ENCODE data around the gene YAE1. TPM values are rescaled to one million over a fixed set of nuclear protein-coding genes. Genes with fewer than 3 reads are reported as not detected.

Gene YAE1
- total and polyA plus RNA-seq, 2 experiments from 2014 or later = 30.5 to 107 TPM

DNA sequence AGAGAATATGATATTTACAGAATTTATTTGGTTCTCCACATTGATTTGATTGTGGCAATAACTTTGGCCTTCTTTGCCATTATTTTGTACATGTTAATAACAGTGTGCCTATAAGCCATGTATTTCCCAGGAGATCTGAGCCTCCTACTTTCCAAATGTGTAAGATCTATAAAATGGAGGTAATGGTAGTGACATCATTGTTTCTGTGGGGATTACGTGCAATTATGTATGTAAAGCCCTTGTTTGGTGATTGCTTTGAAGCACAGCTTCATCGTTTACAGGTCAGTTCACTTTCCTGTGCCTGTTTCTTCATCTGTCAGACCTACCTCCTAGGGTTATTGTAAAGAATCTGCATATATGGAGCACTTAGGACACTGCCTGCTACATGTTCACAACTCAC is 17.3 kb downstream of the YAE1 start (continued):
- TF ChIP-seq, protein P1, sequence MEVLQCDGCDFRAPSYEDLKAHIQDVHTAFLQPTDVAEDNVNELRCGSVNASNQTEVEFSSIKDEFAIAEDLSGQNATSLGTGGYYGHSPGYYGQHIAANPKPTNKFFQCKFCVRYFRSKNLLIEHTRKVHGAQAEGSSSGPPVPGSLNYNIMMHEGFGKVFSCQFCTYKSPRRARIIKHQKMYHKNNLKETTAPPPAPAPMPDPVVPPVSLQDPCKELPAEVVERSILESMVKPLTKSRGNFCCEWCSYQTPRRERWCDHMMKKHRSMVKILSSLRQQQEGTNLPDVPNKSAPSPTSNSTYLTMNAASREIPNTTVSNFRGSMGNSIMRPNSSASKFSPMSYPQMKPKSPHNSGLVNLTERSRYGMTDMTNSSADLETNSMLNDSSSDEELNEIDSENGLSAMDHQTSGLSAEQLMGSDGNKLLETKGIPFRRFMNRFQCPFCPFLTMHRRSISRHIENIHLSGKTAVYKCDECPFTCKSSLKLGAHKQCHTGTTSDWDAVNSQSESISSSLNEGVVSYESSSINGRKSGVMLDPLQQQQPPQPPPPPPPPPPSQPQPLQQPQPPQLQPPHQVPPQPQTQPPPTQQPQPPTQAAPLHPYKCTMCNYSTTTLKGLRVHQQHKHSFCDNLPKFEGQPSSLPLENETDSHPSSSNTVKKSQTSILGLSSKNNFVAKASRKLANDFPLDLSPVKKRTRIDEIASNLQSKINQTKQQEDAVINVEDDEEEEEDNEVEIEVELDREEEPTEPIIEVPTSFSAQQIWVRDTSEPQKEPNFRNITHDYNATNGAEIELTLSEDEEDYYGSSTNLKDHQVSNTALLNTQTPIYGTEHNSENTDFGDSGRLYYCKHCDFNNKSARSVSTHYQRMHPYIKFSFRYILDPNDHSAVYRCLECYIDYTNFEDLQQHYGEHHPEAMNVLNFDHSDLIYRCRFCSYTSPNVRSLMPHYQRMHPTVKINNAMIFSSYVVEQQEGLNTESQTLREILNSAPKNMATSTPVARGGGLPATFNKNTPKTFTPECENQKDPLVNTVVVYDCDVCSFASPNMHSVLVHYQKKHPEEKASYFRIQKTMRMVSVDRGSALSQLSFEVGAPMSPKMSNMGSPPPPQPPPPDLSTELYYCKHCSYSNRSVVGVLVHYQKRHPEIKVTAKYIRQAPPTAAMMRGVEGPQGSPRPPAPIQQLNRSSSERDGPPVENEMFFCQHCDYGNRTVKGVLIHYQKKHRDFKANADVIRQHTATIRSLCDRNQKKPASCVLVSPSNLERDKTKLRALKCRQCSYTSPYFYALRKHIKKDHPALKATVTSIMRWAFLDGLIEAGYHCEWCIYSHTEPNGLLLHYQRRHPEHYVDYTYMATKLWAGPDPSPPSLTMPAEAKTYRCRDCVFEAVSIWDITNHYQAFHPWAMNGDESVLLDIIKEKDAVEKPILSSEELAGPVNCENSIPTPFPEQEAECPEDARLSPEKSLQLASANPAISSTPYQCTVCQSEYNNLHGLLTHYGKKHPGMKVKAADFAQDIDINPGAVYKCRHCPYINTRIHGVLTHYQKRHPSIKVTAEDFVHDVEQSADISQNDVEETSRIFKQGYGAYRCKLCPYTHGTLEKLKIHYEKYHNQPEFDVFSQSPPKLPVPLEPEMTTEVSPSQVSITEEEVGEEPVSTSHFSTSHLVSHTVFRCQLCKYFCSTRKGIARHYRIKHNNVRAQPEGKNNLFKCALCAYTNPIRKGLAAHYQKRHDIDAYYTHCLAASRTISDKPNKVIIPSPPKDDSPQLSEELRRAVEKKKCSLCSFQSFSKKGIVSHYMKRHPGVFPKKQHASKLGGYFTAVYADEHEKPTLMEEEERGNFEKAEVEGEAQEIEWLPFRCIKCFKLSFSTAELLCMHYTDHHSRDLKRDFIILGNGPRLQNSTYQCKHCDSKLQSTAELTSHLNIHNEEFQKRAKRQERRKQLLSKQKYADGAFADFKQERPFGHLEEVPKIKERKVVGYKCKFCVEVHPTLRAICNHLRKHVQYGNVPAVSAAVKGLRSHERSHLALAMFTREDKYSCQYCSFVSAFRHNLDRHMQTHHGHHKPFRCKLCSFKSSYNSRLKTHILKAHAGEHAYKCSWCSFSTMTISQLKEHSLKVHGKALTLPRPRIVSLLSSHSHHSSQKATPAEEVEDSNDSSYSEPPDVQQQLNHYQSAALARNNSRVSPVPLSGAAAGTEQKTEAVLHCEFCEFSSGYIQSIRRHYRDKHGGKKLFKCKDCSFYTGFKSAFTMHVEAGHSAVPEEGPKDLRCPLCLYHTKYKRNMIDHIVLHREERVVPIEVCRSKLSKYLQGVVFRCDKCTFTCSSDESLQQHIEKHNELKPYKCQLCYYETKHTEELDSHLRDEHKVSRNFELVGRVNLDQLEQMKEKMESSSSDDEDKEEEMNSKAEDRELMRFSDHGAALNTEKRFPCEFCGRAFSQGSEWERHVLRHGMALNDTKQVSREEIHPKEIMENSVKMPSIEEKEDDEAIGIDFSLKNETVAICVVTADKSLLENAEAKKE (CRISPR knock-in tag; IDR thresholded peaks at IDR 0.05) = no peak
- TF ChIP-seq JUNB (IDR thresholded peaks at IDR 0.05; ENCODE audit: unreplicated experiment) (no peak), ZNF331 (CRISPR knock-in tag; IDR thresholded peaks at IDR 0.05; ENCODE audit: low read depth) (no peak), STAT1 (IDR thresholded peaks at IDR 0.05; ENCODE audit: unreplicated experiment) (no peak)
- TF ChIP-seq, protein P2, sequence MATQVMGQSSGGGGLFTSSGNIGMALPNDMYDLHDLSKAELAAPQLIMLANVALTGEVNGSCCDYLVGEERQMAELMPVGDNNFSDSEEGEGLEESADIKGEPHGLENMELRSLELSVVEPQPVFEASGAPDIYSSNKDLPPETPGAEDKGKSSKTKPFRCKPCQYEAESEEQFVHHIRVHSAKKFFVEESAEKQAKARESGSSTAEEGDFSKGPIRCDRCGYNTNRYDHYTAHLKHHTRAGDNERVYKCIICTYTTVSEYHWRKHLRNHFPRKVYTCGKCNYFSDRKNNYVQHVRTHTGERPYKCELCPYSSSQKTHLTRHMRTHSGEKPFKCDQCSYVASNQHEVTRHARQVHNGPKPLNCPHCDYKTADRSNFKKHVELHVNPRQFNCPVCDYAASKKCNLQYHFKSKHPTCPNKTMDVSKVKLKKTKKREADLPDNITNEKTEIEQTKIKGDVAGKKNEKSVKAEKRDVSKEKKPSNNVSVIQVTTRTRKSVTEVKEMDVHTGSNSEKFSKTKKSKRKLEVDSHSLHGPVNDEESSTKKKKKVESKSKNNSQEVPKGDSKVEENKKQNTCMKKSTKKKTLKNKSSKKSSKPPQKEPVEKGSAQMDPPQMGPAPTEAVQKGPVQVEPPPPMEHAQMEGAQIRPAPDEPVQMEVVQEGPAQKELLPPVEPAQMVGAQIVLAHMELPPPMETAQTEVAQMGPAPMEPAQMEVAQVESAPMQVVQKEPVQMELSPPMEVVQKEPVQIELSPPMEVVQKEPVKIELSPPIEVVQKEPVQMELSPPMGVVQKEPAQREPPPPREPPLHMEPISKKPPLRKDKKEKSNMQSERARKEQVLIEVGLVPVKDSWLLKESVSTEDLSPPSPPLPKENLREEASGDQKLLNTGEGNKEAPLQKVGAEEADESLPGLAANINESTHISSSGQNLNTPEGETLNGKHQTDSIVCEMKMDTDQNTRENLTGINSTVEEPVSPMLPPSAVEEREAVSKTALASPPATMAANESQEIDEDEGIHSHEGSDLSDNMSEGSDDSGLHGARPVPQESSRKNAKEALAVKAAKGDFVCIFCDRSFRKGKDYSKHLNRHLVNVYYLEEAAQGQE (IDR thresholded peaks at IDR 0.05; ENCODE audit: unreplicated experiment) = no peak

DNA sequence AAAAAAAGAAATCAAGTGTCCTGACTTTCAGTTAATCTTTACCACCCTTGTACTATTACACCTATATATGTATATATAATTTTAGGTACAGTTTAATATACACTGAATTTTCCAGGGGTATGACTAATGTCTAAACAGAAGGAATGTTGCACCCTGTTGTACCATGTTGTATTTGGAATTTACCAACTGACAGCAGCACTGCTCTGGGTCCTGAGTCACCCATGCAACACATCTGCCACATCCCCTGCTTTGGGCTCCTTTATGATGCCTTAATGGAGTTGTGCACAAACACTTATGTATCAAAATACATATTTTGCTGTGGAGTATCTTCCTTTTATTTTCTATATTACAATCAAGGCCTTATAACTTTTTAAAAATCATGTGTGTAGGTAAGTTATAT is 21.2 kb downstream of the YAE1 start:
- Mint-ChIP-seq H3K36me3 (ENCODE audit: low read depth) (no peaks in the 10 kb centered on the region), H3K9me3 (no peaks in the 10 kb centered on the region), H3K27me3 (ENCODE audit: insufficient read depth, low read depth, poor library complexity) (peaks cover 3% of the 10 kb centered on the region), H3K27ac (no peak overlapping the region), H3K4me1 (peaks cover 18% of the 10 kb centered on the region), H3K4me3 (no peak overlapping the region)
- Histone ChIP-seq H3K27me3 (ENCODE audit: insufficient read depth) (no peaks in the 10 kb centered on the region), H3K27ac (ENCODE audit: low read depth) (no peak overlapping the region), H3K4me3 (no peak overlapping the region), H3K4me2 (no peak overlapping the region), H4K20me1 (replicated peaks; ENCODE audit: insufficient read depth) (no peaks in the 10 kb centered on the region), H3K9me2 (ENCODE audit: insufficient read depth) (no peaks in the 10 kb centered on the region), H3F3A (replicated peaks; ENCODE audit: low read depth) (no peaks in the 10 kb centered on the region), H3K79me2 (replicated peaks; ENCODE audit: insufficient read depth) (no peaks in the 10 kb centered on the region), H2AFZ (no peak overlapping the region), H3K36me3 (ENCODE audit: insufficient read depth) (no peaks in the 10 kb centered on the region), H3K4me1 (ENCODE audit: insufficient read depth) (peaks cover 13% of the 10 kb centered on the region)
- DNase-seq (ENCODE audit: low spot score) = no peak
- no peak for ATAC-seq
- TF ChIP-seq, protein P3, sequence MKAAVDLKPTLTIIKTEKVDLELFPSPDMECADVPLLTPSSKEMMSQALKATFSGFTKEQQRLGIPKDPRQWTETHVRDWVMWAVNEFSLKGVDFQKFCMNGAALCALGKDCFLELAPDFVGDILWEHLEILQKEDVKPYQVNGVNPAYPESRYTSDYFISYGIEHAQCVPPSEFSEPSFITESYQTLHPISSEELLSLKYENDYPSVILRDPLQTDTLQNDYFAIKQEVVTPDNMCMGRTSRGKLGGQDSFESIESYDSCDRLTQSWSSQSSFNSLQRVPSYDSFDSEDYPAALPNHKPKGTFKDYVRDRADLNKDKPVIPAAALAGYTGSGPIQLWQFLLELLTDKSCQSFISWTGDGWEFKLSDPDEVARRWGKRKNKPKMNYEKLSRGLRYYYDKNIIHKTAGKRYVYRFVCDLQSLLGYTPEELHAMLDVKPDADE (IDR thresholded peaks at IDR 0.05) = no peak
- TF ChIP-seq ZNF331 (CRISPR knock-in tag; IDR thresholded peaks at IDR 0.05; ENCODE audit: low read depth) (no peak), POLR2AphosphoS5 (IDR thresholded peaks at IDR 0.05; ENCODE audit: low read depth) (no peak), EZH2phosphoT487 (IDR thresholded peaks at IDR 0.05; ENCODE audit: unreplicated experiment) (no peak), CREB1 (CRISPR knock-in tag; IDR thresholded peaks at IDR 0.05; ENCODE audit: low read depth) (no peak), JUNB (IDR thresholded peaks at IDR 0.05; ENCODE audit: unreplicated experiment) (no peak), NANOG (IDR thresholded peaks at IDR 0.05; ENCODE audit: borderline replicate concordance) (no peak), STAT1 (IDR thresholded peaks at IDR 0.05; ENCODE audit: unreplicated experiment) (no peak)
- TF ChIP-seq, protein P4, sequence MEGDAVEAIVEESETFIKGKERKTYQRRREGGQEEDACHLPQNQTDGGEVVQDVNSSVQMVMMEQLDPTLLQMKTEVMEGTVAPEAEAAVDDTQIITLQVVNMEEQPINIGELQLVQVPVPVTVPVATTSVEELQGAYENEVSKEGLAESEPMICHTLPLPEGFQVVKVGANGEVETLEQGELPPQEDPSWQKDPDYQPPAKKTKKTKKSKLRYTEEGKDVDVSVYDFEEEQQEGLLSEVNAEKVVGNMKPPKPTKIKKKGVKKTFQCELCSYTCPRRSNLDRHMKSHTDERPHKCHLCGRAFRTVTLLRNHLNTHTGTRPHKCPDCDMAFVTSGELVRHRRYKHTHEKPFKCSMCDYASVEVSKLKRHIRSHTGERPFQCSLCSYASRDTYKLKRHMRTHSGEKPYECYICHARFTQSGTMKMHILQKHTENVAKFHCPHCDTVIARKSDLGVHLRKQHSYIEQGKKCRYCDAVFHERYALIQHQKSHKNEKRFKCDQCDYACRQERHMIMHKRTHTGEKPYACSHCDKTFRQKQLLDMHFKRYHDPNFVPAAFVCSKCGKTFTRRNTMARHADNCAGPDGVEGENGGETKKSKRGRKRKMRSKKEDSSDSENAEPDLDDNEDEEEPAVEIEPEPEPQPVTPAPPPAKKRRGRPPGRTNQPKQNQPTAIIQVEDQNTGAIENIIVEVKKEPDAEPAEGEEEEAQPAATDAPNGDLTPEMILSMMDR (conservative IDR thresholded peaks at IDR 0.05; ENCODE audit: low read depth in 2 of 2) = no peak

Measured in GM23338 (cell line).